Sigmoid colon (tissue), 7 donors: Measurements from ENCODE around the gene RIT2. TPM values are rescaled to one million over a fixed set of nuclear protein-coding genes. Genes with fewer than 3 reads are reported as not detected.

Experiments used
- DNase-seq: peaks from one replicate; pipeline ENCODE4 v3.0.0-alpha.2; 2019
- H3K27ac ChIP-seq, 4 donors: fragments of 200-600 bp; sonication (generic); one replicate each; pipeline ENCODE4 v1.5.1; 2016 to 2019; ENCODE audit warnings: mild to moderate bottlenecking in 1 of 4
- H3K27me3 ChIP-seq, 3 donors: fragments of 200-600 bp; sonication (generic); one replicate each; pipeline ENCODE4 v1.5.1; 2019; ENCODE audit warnings: mild to moderate bottlenecking in 1 of 3
- H3K36me3 ChIP-seq, 4 donors: fragments of 200-600 bp; sonication (generic); one replicate each; pipeline ENCODE4 v1.5.1; 2016 to 2019
- H3K4me1 ChIP-seq, 4 donors: fragments of 200-600 bp; sonication (generic); one replicate each; pipeline ENCODE4 v1.5.1; 2017 to 2019
- H3K4me3 ChIP-seq, 4 donors: fragments of 200-600 bp; sonication (generic); one replicate each; pipeline ENCODE4 v1.5.1; 2017 to 2019; ENCODE audit warnings: mild to moderate bottlenecking in 2 of 4, moderate library complexity in 1 of 4
- H3K9me3 ChIP-seq, 4 donors: fragments of 200-600 bp in 3 of 4; sonication (generic) in 3 of 4; one replicate each; pipeline versions ENCODE4 v1.5.1 to v1.6.1; 2013 to 2019
- CTCF ChIP-seq, 4 experiments: fragments of 450-650 bp in 3 of 4; fragments of 200-600 bp in 1 of 4; IDR thresholded peaks; one replicate each; pipeline ENCODE4 v1.5.1; 2016 to 2019; ENCODE audit warnings: antibody characterized with exemption in 4 of 4, mild to moderate bottlenecking in 3 of 4, moderate library complexity in 2 of 4
- EP300 ChIP-seq, 4 donors: sonication (generic); formaldehyde crosslinking; IDR thresholded peaks; one replicate each; pipeline ENCODE4 v1.6.1; 2017; ENCODE audit warnings: antibody characterized with exemption in 4 of 4
- POLR2A ChIP-seq, 2 donors: fragments of 450-650 bp; IDR thresholded peaks; one replicate each; pipeline ENCODE4 v1.6.1; 2016; ENCODE audit warnings: antibody characterized with exemption in 2 of 2, mild to moderate bottlenecking in 2 of 2, moderate library complexity in 2 of 2
- POLR2AphosphoS5 ChIP-seq, 4 donors: sonication (generic); formaldehyde crosslinking; IDR thresholded peaks; one replicate each; pipeline ENCODE4 v1.6.1; 2017; ENCODE audit warnings: antibody characterized with exemption in 4 of 4
- whole genome bisulfite sequencing, 2 donors: extraction: QIAGEN DNeasy Blood & Tissue Kit; methylation state at CpG; one replicate each; pipeline ENCODE4 v1.1.7; 2013; 5-methylcytosine and 5-hydroxymethylcytosine counted together
- intact Hi-C: fragments of 100-400 bp; cut with DNase I; formaldehyde crosslinking; loops from one replicate; pipeline ENCODE4 v1.15.1; 2023
- polyA plus RNA-seq, 3 donors: library from polyadenylated mRNA; stranded (reverse); fragments of 200-250 nt; gene quantifications; one replicate each; pipeline ENCODE4 v1.2.3, GENCODE V29; 2013
- total RNA-seq, 4 donors: library from RNA; depleted of rRNA; stranded (reverse); fragments of >200 nt; gene quantifications; one replicate each; pipeline ENCODE4 v1.1.0, GENCODE V29; 2016
- donor health status: healthy with polysubstance abuse.
- donor health status: Bipolar disorder and iron deficiency.
- donor health status: healthy.

Gene RIT2
- total and polyA plus RNA-seq, 7 donors, result 0.17 to 1.8 TPM; not detected in 5

- Histone ChIP-seq H3K9me3 (no peaks in the 10 kb centered on the region), H3K4me3 (no peak overlapping the region), H3K36me3 (no peaks in the 10 kb centered on the region), H3K27ac (no peak overlapping the region), H3K4me1 (no peaks in the 10 kb centered on the region), H3K27me3 (no peaks in the 10 kb centered on the region)
- intact Hi-C loops, result no loop called here
- TF ChIP-seq POLR2A (IDR thresholded peaks at IDR 0.05), result no peak
- TF ChIP-seq EP300 (IDR thresholded peaks at IDR 0.05), result no peak
- TF ChIP-seq POLR2AphosphoS5 (IDR thresholded peaks at IDR 0.05), result no peak
- no peak for TF ChIP-seq CTCF (IDR thresholded peaks at IDR 0.05)
- no peak for DNase-seq
- WGBS, 2 donors, result 54 to 60% methylated on average over 2 of the region's 2 CpGs
These were observed 42.9 kb upstream of the RIT2 start for GRCh38 chr18:43158381-43158780.

GRCh38 chr18:43155842-43156241 is 40.4 kb upstream of the RIT2 start:
- no peaks in the 10 kb centered on the region for H3K4me1 ChIP-seq
- intact Hi-C loops, result no loop called here
- WGBS, 2 donors, result 83 to 87% methylated on average over 3 of the region's 3 CpGs
- no peak overlapping the region for H3K27ac ChIP-seq
- H3K4me3 ChIP-seq, result no peak overlapping the region
- no peaks in the 10 kb centered on the region for H3K36me3 ChIP-seq
- no peaks in the 10 kb centered on the region for H3K27me3 ChIP-seq
- TF ChIP-seq POLR2A (IDR thresholded peaks at IDR 0.05) (no peak), POLR2AphosphoS5 (IDR thresholded peaks at IDR 0.05) (no peak), EP300 (IDR thresholded peaks at IDR 0.05) (no peak), CTCF (IDR thresholded peaks at IDR 0.05) (no peak)
- H3K9me3 ChIP-seq, result no peaks in the 10 kb centered on the region
- no peak for DNase-seq

- Histone ChIP-seq H3K27me3 (no peaks in the 10 kb centered on the region), H3K9me3 (no peaks in the 10 kb centered on the region), H3K36me3 (no peaks in the 10 kb centered on the region), H3K4me3 (no peak overlapping the region), H3K27ac (no peak overlapping the region), H3K4me1 (no peaks in the 10 kb centered on the region)
- no peak for TF ChIP-seq POLR2AphosphoS5 (IDR thresholded peaks at IDR 0.05)
- no peak for TF ChIP-seq CTCF (IDR thresholded peaks at IDR 0.05)
- no peak for TF ChIP-seq POLR2A (IDR thresholded peaks at IDR 0.05)
- TF ChIP-seq EP300 (IDR thresholded peaks at IDR 0.05), result no peak
- intact Hi-C loops, result no loop called here
- DNase-seq, result no peak
- 77 to 80% methylated on average over 2 of the region's 2 CpGs for WGBS, 2 donors
These were observed 32.7 kb upstream of the RIT2 start for GRCh38 chr18:43148231-43148630.

GRCh38 chr18:43141208-43141607 is 25.7 kb upstream of the RIT2 start:
- DNase-seq, result no peak
- Histone ChIP-seq H3K36me3 (no peaks in the 10 kb centered on the region), H3K4me1 (no peaks in the 10 kb centered on the region), H3K9me3 (no peaks in the 10 kb centered on the region), H3K27me3 (no peaks in the 10 kb centered on the region), H3K27ac (no peak overlapping the region), H3K4me3 (no peak overlapping the region)
- intact Hi-C loops, result no loop called here
- 12 to 40% methylated on average over 2 of the region's 2 CpGs for WGBS, 2 donors
- TF ChIP-seq EP300 (IDR thresholded peaks at IDR 0.05) (no peak), CTCF (IDR thresholded peaks at IDR 0.05) (no peak), POLR2A (IDR thresholded peaks at IDR 0.05) (no peak), POLR2AphosphoS5 (IDR thresholded peaks at IDR 0.05) (no peak)

GRCh38 chr18:43139288-43139946 is 23.9 kb upstream of the RIT2 start:
- Histone ChIP-seq H3K27me3 (no peaks in the 10 kb centered on the region), H3K9me3 (no peaks in the 10 kb centered on the region), H3K4me1 (no peaks in the 10 kb centered on the region), H3K27ac (no peak overlapping the region), H3K36me3 (no peaks in the 10 kb centered on the region), H3K4me3 (no peak overlapping the region)
- WGBS, 2 donors, result 80 to 92% methylated on average over 21 of the region's 21 CpGs
- no peak for TF ChIP-seq POLR2A (IDR thresholded peaks at IDR 0.05)
- no peak for TF ChIP-seq CTCF (IDR thresholded peaks at IDR 0.05)
- DNase-seq, result no peak
- intact Hi-C loops, result no loop called here
